ENCODE measurements around the gene DPP6.
"Not testable (repeated sequence)": the region's sequence is repeated elsewhere in the genome, so short reads cannot be mapped to it uniquely, and the experiment has no call there.

GRCh38 chr7:154150656-154151055 is 98.5 kb downstream of the DPP6 start:
- TF ChIP-seq CTCF, POLR2AphosphoS5, POLR2A (IDR thresholded peaks at IDR 0.05): not testable (repeated sequence)
